Retinal pigment epithelial cell (primary cell): ENCODE data around the gene STON2.

ENCODE experiments used
- DNase-seq: peaks from one replicate; pipeline ENCODE4 v3.0.0-alpha.2; 2010; ENCODE audit warnings: low read depth
- H3K4me3 ChIP-seq: 2 replicates; pipeline ENCODE4 v1.5.1; 2011; ENCODE audit warnings: mild to moderate bottlenecking, low read length, control low read depth, moderate library complexity
- CTCF ChIP-seq: conservative IDR thresholded peaks from 2 replicates; pipeline ENCODE4 v1.5.1; 2011; ENCODE audit warnings: low read depth, low read length, control low read depth, inconsistent platforms

The STON2 gene

GRCh38 chr14:81400202-81400678 lies at the start of gene STON2:
TSS of gene STON2 (minus strand) at chr14:81400324. CDS start at chr14:81398382, 1,942 bp downstream.
- H3K4me3 ChIP-seq: peak within 1 kb of the TSS; percentile 9

GRCh38 chr14:81449576-81449975 lies 49.5 kb upstream of the STON2 start:
- DNase-seq: no peak
- H3K4me3 ChIP-seq: no peak overlapping the region
- TF ChIP-seq CTCF: no peak

More at GRCh38 chr14:81400202-81400678, at the start of gene STON2:
- DNase-seq: no peak
- TF ChIP-seq CTCF: no peak

- H3K4me3 ChIP-seq: peak overlapping the region; percentile 10
- DNase-seq: peak; percentile 66
- no peak for TF ChIP-seq CTCF
Measured at GRCh38 chr14:81449114-81449513, 49.0 kb upstream of the STON2 start.

GRCh38 chr14:81447021-81447764 lies 47.1 kb upstream of the STON2 start:
- no peak for DNase-seq

GRCh38 chr14:81446279-81447007 lies 46.3 kb upstream of the STON2 start:
- no peak for TF ChIP-seq CTCF
- no peak overlapping the region for H3K4me3 ChIP-seq
- peak; percentile 56 for DNase-seq

More at GRCh38 chr14:81447021-81447764, 47.1 kb upstream of the STON2 start:
- TF ChIP-seq CTCF: no peak
- no peak overlapping the region for H3K4me3 ChIP-seq

- TF ChIP-seq CTCF: no peak
- no peak for DNase-seq
- no peak overlapping the region for H3K4me3 ChIP-seq
Measured at GRCh38 chr14:81441626-81442134, 41.6 kb upstream of the STON2 start.
